Measurements from ENCODE around the gene PDCD4. TPM values are rescaled to one million over a fixed set of nuclear protein-coding genes. Genes with fewer than 3 reads are reported as not detected.

PDCD4 gene
- total and polyA plus RNA-seq, 4 donors: 14.7 to 94.4 (median 25.1) TPM

GRCh38 chr10:110932505-110933180 is 60.9 kb downstream of the PDCD4 start:
- H3K9me3 ChIP-seq (ENCODE audit: control insufficient read depth in 4 of 4, low read length in 3 of 4): no peaks in the 10 kb centered on the region
- WGBS: 50% methylated on average over 1 of the region's 1 CpG
- no peaks in the 10 kb centered on the region for H3K4me1 ChIP-seq (ENCODE audit: control insufficient read depth in 4 of 4, insufficient read depth in 4 of 4, low read length in 3 of 4)
- H3K4me3 ChIP-seq (ENCODE audit: low read depth in 1 of 3, low read length in 3 of 3): no peak overlapping the region
- no peaks in the 10 kb centered on the region for H3K27me3 ChIP-seq (ENCODE audit: control insufficient read depth in 4 of 4, insufficient read depth in 4 of 4, low read length in 3 of 4)
- DNase-seq (ENCODE audit: low spot score): no peak
- H3K27ac ChIP-seq (ENCODE audit: low read depth in 1 of 2, low read length in 2 of 2): no peak overlapping the region
- TF ChIP-seq HNF4G (IDR thresholded peaks at IDR 0.05) (no peak), FOXA1 (IDR thresholded peaks at IDR 0.05) (no peak), YY1 (IDR thresholded peaks at IDR 0.05) (no peak), MAX (IDR thresholded peaks at IDR 0.05) (no peak), HNF4A (conservative IDR thresholded peaks at IDR 0.05) (no peak), TAF1 (conservative IDR thresholded peaks at IDR 0.05) (no peak), EGR1 (IDR thresholded peaks at IDR 0.05; ENCODE audit: low read depth in 2 of 2) (no peak), GABPA (IDR thresholded peaks at IDR 0.05 in 1 of 2, conservative IDR thresholded peaks at IDR 0.05 in 1 of 2) (no peak), RAD21 (IDR thresholded peaks at IDR 0.05) (no peak), CTCF (IDR thresholded peaks at IDR 0.05; ENCODE audit: low read depth, low read length, missing input control) (no peak), JUND (IDR thresholded peaks at IDR 0.05) (no peak), FOXA2 (IDR thresholded peaks at IDR 0.05) (no peak), NR2F2 (IDR thresholded peaks at IDR 0.05) (no peak), RXRA (IDR thresholded peaks at IDR 0.05) (no peak)
- TF ChIP-seq, protein P1, sequence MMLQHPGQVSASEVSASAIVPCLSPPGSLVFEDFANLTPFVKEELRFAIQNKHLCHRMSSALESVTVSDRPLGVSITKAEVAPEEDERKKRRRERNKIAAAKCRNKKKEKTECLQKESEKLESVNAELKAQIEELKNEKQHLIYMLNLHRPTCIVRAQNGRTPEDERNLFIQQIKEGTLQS (IDR thresholded peaks at IDR 0.05): no peak
- TF ChIP-seq, protein P2, sequence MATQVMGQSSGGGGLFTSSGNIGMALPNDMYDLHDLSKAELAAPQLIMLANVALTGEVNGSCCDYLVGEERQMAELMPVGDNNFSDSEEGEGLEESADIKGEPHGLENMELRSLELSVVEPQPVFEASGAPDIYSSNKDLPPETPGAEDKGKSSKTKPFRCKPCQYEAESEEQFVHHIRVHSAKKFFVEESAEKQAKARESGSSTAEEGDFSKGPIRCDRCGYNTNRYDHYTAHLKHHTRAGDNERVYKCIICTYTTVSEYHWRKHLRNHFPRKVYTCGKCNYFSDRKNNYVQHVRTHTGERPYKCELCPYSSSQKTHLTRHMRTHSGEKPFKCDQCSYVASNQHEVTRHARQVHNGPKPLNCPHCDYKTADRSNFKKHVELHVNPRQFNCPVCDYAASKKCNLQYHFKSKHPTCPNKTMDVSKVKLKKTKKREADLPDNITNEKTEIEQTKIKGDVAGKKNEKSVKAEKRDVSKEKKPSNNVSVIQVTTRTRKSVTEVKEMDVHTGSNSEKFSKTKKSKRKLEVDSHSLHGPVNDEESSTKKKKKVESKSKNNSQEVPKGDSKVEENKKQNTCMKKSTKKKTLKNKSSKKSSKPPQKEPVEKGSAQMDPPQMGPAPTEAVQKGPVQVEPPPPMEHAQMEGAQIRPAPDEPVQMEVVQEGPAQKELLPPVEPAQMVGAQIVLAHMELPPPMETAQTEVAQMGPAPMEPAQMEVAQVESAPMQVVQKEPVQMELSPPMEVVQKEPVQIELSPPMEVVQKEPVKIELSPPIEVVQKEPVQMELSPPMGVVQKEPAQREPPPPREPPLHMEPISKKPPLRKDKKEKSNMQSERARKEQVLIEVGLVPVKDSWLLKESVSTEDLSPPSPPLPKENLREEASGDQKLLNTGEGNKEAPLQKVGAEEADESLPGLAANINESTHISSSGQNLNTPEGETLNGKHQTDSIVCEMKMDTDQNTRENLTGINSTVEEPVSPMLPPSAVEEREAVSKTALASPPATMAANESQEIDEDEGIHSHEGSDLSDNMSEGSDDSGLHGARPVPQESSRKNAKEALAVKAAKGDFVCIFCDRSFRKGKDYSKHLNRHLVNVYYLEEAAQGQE (IDR thresholded peaks at IDR 0.05): no peak
- TF ChIP-seq, protein P3, sequence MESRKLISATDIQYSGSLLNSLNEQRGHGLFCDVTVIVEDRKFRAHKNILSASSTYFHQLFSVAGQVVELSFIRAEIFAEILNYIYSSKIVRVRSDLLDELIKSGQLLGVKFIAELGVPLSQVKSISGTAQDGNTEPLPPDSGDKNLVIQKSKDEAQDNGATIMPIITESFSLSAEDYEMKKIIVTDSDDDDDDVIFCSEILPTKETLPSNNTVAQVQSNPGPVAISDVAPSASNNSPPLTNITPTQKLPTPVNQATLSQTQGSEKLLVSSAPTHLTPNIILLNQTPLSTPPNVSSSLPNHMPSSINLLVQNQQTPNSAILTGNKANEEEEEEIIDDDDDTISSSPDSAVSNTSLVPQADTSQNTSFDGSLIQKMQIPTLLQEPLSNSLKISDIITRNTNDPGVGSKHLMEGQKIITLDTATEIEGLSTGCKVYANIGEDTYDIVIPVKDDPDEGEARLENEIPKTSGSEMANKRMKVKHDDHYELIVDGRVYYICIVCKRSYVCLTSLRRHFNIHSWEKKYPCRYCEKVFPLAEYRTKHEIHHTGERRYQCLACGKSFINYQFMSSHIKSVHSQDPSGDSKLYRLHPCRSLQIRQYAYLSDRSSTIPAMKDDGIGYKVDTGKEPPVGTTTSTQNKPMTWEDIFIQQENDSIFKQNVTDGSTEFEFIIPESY (IDR thresholded peaks at IDR 0.05): no peak
- H3K9ac ChIP-seq (ENCODE audit: low read depth in 1 of 2, low read length in 2 of 2): no peak overlapping the region
- H3K36me3 ChIP-seq (ENCODE audit: control insufficient read depth in 4 of 4, insufficient read depth in 3 of 4, low read depth in 1 of 4, low read length in 3 of 4): no peaks in the 10 kb centered on the region

Data from liver (tissue), 9 donors.